ENCODE measurements around the gene FBF1. TPM values are rescaled to one million over a fixed set of nuclear protein-coding genes. Genes with fewer than 3 reads are reported as not detected.
A peak's percentile ranks its signal among the peaks of the same experiment; 100 is the strongest.

FBF1 gene, protein sequence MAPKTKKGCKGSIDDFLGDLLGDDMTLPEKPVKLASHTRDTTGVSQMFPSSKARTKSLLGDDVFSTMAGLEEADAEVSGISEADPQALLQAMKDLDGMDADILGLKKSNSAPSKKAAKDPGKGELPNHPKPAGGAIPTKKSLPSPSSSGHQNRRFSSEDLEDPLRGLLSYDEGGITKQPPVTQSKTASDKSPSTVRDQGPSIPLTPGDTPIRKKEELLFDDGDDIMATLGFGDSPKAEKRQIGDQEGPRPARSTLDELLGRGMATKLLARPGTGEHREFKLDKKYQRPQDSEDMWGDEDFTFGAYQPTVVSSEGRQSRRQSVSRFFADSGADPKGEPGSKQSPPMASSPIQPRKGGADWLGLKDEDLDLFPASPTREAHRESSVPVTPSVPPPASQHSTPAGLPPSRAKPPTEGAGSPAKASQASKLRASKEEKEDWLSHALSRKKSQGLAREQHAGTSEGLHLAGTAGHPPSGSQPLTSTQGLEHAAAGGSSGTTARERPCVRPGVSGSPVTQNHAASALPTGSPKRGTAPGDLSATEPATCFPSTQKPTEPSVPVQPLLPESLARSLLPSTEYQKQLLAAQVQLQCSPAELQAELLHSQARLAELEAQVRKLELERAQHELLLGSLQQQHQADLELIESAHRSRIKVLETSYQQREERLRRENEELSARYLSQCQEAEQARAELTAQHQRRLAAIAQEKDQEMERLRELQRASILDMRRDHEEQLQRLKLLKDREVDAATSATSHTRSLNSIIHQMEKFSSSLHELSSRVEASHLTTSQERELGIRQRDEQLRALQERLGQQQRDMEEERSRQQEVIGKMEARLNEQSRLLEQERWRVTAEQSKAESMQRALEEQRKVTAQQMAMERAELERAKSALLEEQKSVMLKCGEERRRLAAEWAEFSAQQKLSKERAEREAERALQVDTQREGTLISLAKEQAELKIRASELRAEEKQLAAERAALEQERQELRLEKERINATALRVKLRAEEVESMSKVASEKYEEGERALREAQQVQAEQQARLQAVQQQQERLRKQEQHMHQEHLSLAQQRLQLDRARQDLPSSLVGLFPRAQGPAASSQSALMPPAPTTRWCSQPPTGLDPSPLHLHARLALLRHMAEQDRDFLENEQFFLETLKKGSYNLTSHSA
- total RNA-seq (2012; rRNA removed): 4.5 and 5.3 TPM in 2 replicates
- 8.0 and 9.3 TPM in 2 replicates for polyA plus RNA-seq (2012; rRNA removed)
- 3.6 and 4.2 TPM in 2 replicates for polyA plus RNA-seq (2012; cell fraction: cytosol; rRNA removed)
- 53.0 and 87.6 TPM in 2 replicates for polyA plus RNA-seq (2012; cell fraction: nucleus; rRNA removed; ENCODE audit: low replicate concordance)
- Bru-seq, nascent RNA: percentile 48 among the genes with signal in this experiment
- percentile 66 among the genes with signal in this experiment for BruChase-seq, experiment 1, labeled RNA remaining after a 6-hour chase
- percentile 58 among the genes with signal in this experiment for BruChase-seq, experiment 2, labeled RNA remaining after a 2-hour chase
- long read RNA-seq, partial matches to known transcripts: 4 of 14 reads
- long read RNA-seq, other reads (novel, unspliced or antisense): 10 of 14 reads

DNA sequence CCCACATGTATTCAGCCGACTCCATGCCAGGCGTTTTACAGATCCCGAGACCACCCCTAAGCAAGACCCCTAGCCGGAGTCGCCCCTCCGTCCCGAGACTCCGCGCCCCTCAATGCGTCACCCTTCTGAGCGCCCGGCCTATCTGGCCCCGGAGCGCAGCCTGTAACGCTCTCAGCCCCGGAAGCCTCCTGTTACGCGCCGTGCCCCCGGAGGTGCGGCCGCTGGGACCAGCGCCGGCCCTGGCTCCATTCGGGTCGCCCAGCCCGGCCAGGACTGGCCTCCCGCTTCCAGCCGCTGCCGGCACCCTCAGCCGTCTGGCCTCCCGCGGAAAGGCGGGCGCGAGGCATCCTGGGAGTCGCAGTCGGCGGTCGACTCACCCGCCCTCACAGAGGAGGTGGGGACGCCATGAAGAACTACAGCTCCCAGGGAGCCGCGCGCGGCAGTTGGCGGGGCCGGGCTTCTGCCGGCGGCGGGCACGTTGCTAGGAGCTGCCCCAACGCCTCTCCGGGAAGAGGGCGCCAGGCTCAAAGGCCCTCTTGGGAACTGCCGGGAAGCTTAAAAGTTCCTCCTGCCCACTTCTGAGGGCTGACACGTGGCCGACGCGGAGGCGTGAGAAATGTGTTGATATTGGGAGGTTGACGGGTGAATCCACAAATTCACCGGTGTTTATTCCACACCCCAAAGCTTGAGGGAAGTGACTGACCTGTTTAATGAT lies at the start of gene FBF1:
Gene FBF1, minus strand, starts transcription at position 316 of the 715 bp plus-strand sequence. CDS start 2,893 bp downstream, outside the sequence.
- WGBS, 2 experiments (ENCODE audit: extremely low coverage in 2 of 2, insufficient read length in 1 of 2): 2% methylated on average over 32 of the region's 63 CpGs; no CpG with 5 or more reads in 1 of the 2 experiments
- H2BK5ac ChIP-seq (ENCODE audit: low read depth, low read length, poor library complexity, severe bottlenecking): peak within 1 kb of the TSS; percentile 3
- in situ Hi-C loops (cut with MboI; ENCODE audit: low sequenced_read_pairs): no loop called here
- H3K27me3 ChIP-seq (ENCODE audit: control insufficient read depth, insufficient read depth, low read length): no peaks in the 10 kb centered on the region
- H3K79me1 ChIP-seq (ENCODE audit: low read depth in 1 of 2, low read length in 2 of 2): peaks cover 5 to 9% of the 10 kb centered on the region in 2 experiments; a peak in 2 of 4 replicates
- peak within 1 kb of the TSS; percentile 73 for H3K9ac ChIP-seq (ENCODE audit: low read depth, low read length)
- peak within 1 kb of the TSS; percentile 22 for H3K4ac ChIP-seq (ENCODE audit: low read depth, low read length)
- no peak within 1 kb of the TSS for H3K18ac ChIP-seq (ENCODE audit: low read depth, low read length)
- peaks cover 5% of the 10 kb centered on the region; the same call in 1 of the 2 replicates for H3K9me1 ChIP-seq (ENCODE audit: insufficient read depth, low read length)
- H3K4me2 ChIP-seq (ENCODE audit: low read depth, low read length): peak within 1 kb of the TSS; percentile 92
- peak within 1 kb of the TSS; percentile 94 for H2AFZ ChIP-seq (replicated peaks; ENCODE audit: low read length, poor library complexity)
- dilution Hi-C loops (cut with HindIII; ENCODE audit: low sequenced_read_pairs, unreplicated experiment): no loop called here
- H3K4me3 ChIP-seq (ENCODE audit: insufficient read depth, low read depth, low read length): peak within 1 kb of the TSS; percentile 72
- H4K8ac ChIP-seq (ENCODE audit: low read depth in 2 of 2, low read length in 2 of 2): peak within 1 kb of the TSS; percentile 54 to 56; a peak in 3 of 4 replicates
- no peak within 1 kb of the TSS for H2AK5ac ChIP-seq (ENCODE audit: low read depth, low read length)
- peak within 1 kb of the TSS; percentile 29 for H3K56ac ChIP-seq (ENCODE audit: extremely low read depth, insufficient read depth, low read length)
- H4K20me1 ChIP-seq (ENCODE audit: insufficient read depth, low read length): no peaks in the 10 kb centered on the region
- H3K36me3 ChIP-seq (ENCODE audit: control insufficient read depth, insufficient read depth, low read length): no peaks in the 10 kb centered on the region; the same call in 1 of the 2 replicates
- H3K27ac ChIP-seq (ENCODE audit: insufficient read depth, low read length): peak within 1 kb of the TSS; percentile 57
- ChIA-PET CTCF (interaction anchor here (0.5 to 1.0 kb wide), 3 partner anchors 19 to 114 kb away, joined by 3 to 4 read pairs (median 4); no protein-coding TSS in a partner anchor), POLR2A (ENCODE audit: unreplicated experiment) (interaction anchor here (0.6 to 1.0 kb wide), 2 partner anchors 35 to 38 kb away, joined by 3 read pairs; partner anchors contain the start of genes ACOX1 and TEN1)
- peak within 1 kb of the TSS; percentile 48 for H3K14ac ChIP-seq (replicated peaks; ENCODE audit: low read depth, low read length)
- peak within 1 kb of the TSS; percentile 27; the same call in 1 of the 2 replicates for H4K5ac ChIP-seq (ENCODE audit: low read depth, low read length)
- no TSS peak for BruUV-seq (replicated peaks)
- no peak within 1 kb of the TSS for H2BK120ac ChIP-seq (ENCODE audit: low read depth, low read length)
- H3K9me3 ChIP-seq (ENCODE audit: control insufficient read depth, insufficient read depth, low read length): no peaks in the 10 kb centered on the region
- no peak within 1 kb of the TSS for H2BK15ac ChIP-seq (ENCODE audit: low read depth, low read length)
- peak within 1 kb of the TSS; percentile 8; the same call in 1 of the 2 replicates for H4K91ac ChIP-seq (ENCODE audit: insufficient read depth, low read depth, low read length)
- H3K4me1 ChIP-seq (ENCODE audit: control insufficient read depth, insufficient read depth, low read length): peaks cover 3% of the 10 kb centered on the region; the same call in 1 of the 2 replicates
- ATAC-seq (ENCODE audit: low read depth): peak; percentile 99
- no peak within 1 kb of the TSS for H2BK20ac ChIP-seq (ENCODE audit: low read depth, low read length)
- peak; percentile 90 for DNase-seq
- H2AK9ac ChIP-seq (replicated peaks; ENCODE audit: low read depth, low read length, poor library complexity): peak within 1 kb of the TSS; percentile 61
- peak within 1 kb of the TSS; percentile 85 for H3K23ac ChIP-seq (ENCODE audit: low read depth, low read length)
- intact Hi-C loops (cut with micrococcal nuclease): loop anchor here (5.0 kb wide), 1 partner anchor 34 kb away; no protein-coding TSS in a partner anchor
- TF ChIP-seq NFE2L2 (IDR thresholded peaks at IDR 0.05; ENCODE audit: low read depth, low read length): no peak
- TF ChIP-seq RFX5 (IDR thresholded peaks at IDR 0.05; ENCODE audit: low read depth, low read length): no peak
- TF ChIP-seq MAZ (IDR thresholded peaks at IDR 0.05; ENCODE audit: borderline replicate concordance, low read depth, low read length): peak; percentile 91; the same call in 1 of the 2 replicates
- no peak for TF ChIP-seq CTCF (conservative IDR thresholded peaks at IDR 0.05; ENCODE audit: low read depth, low read length)
- no peak for TF ChIP-seq SMC3 (IDR thresholded peaks at IDR 0.05; ENCODE audit: low read depth, low read length)
- TF ChIP-seq BHLHE40 (IDR thresholded peaks at IDR 0.05; ENCODE audit: low read depth, low read length): peak; percentile 44; the same call in 1 of the 2 replicates
- TF ChIP-seq CHD1 (IDR thresholded peaks at IDR 0.05; ENCODE audit: low read depth, low read length): no peak
- TF ChIP-seq MXI1 (IDR thresholded peaks at IDR 0.05; ENCODE audit: borderline replicate concordance, low read depth, low read length): peak; percentile 100
